HG02642 (cell line): ENCODE measurements around the gene TMEM43.

Source experiments
- ATAC-seq: cut with Tn5 transposase; IDR thresholded peaks from one replicate; pipeline ENCODE4 v1.9.1; 2021; ENCODE audit warnings: mild to moderate bottlenecking; ENCODE audit not compliant: unreplicated experiment, poor library complexity

The TMEM43 gene

GRCh38 chr3:14150078-14150477 lies 25.2 kb downstream of the TMEM43 start:
- ATAC-seq, result no peak

- no peak for ATAC-seq
Measured at GRCh38 chr3:14150491-14151230, 25.8 kb downstream of the TMEM43 start.

GRCh38 chr3:14151471-14152083 lies 26.7 kb downstream of the TMEM43 start:
- no peak for ATAC-seq

- no peak for ATAC-seq
Measured at GRCh38 chr3:14152233-14152962, 27.5 kb downstream of the TMEM43 start.

GRCh38 chr3:14152963-14153355 lies 28.1 kb downstream of the TMEM43 start:
- no peak for ATAC-seq

- ATAC-seq, result no peak
Measured at GRCh38 chr3:14153663-14154062, 28.8 kb downstream of the TMEM43 start.

GRCh38 chr3:14154276-14154675 lies 29.4 kb downstream of the TMEM43 start:
- ATAC-seq, result no peak

- no peak for ATAC-seq
Measured at GRCh38 chr3:14154895-14155440, 30.1 kb downstream of the TMEM43 start.

- no peak for ATAC-seq
Measured at GRCh38 chr3:14156201-14156600, 31.3 kb downstream of the TMEM43 start.

- no peak for ATAC-seq
Measured at GRCh38 chr3:14156843-14157561, 32.1 kb downstream of the TMEM43 start.

- no peak for ATAC-seq
Measured at GRCh38 chr3:14157951-14158350, 33.1 kb downstream of the TMEM43 start.

GRCh38 chr3:14158370-14158769 lies 33.5 kb downstream of the TMEM43 start:
- no peak for ATAC-seq

GRCh38 chr3:14159426-14159825 lies 34.6 kb downstream of the TMEM43 start:
- no peak for ATAC-seq

GRCh38 chr3:14161282-14161681 lies 36.4 kb downstream of the TMEM43 start:
- ATAC-seq, result no peak

- no peak for ATAC-seq
Measured at GRCh38 chr3:14162178-14162577, 37.3 kb downstream of the TMEM43 start.

GRCh38 chr3:14166877-14167603 lies 42.2 kb downstream of the TMEM43 start:
- no peak for ATAC-seq

GRCh38 chr3:14169435-14169834 lies 44.6 kb downstream of the TMEM43 start:
- no peak for ATAC-seq

- no peak for ATAC-seq
Measured at GRCh38 chr3:14169871-14170270, 45.0 kb downstream of the TMEM43 start.

- no peak for ATAC-seq
Measured at GRCh38 chr3:14170531-14171159, 45.8 kb downstream of the TMEM43 start.
